Smooth muscle cell (in vitro differentiated cells): ENCODE results near the gene ZXDC. TPM values are rescaled to one million over a fixed set of nuclear protein-coding genes. Genes with fewer than 3 reads are reported as not detected.

Source experiments
- DNase-seq: peaks from one replicate; lab custom pipeline; 2025; ENCODE audit not compliant: unreplicated experiment; lab: John Stamatoyannopoulos, UW
- H2AFZ ChIP-seq: fragments of 200-600 bp; sonication (generic); 2 replicates; pipeline ENCODE4 v1.6.0; 2016; ENCODE audit warnings: antibody characterized with exemption, low read depth, mild to moderate bottlenecking
- H3F3A ChIP-seq: fragments of 200-600 bp; sonication (generic); 2 replicates; pipeline ENCODE4 v1.6.0; 2017; ENCODE audit warnings: antibody characterized with exemption, low read depth
- H3K27ac ChIP-seq: fragments of 200-600 bp; sonication (generic); 2 replicates; pipeline ENCODE4 v1.5.1; 2016; ENCODE audit warnings: low read depth, mild to moderate bottlenecking
- H3K27me3 ChIP-seq: fragments of 200-600 bp; sonication (generic); 2 replicates; pipeline ENCODE4 v1.6.1; 2016; ENCODE audit warnings: low read depth, mild to moderate bottlenecking
- H3K36me3 ChIP-seq: fragments of 200-600 bp; sonication (generic); 2 replicates; pipeline ENCODE4 v1.5.1; 2016; ENCODE audit warnings: low read depth
- H3K4me1 ChIP-seq: fragments of 200-600 bp; sonication (generic); 2 replicates; pipeline ENCODE4 v1.5.1; 2016; ENCODE audit warnings: low read depth
- H3K4me2 ChIP-seq: fragments of 200-600 bp; sonication (generic); 2 replicates; pipeline ENCODE4 v1.6.0; 2016; ENCODE audit warnings: mild to moderate bottlenecking
- H3K4me3 ChIP-seq: fragments of 200-600 bp; sonication (generic); 2 replicates; pipeline ENCODE4 v1.5.1; 2016; ENCODE audit warnings: mild to moderate bottlenecking
- H3K79me2 ChIP-seq: fragments of 200-600 bp; sonication (generic); 2 replicates; pipeline ENCODE4 v1.6.0; 2016; ENCODE audit warnings: low read depth, mild to moderate bottlenecking
- H3K9ac ChIP-seq: fragments of 200-600 bp; sonication (generic); 2 replicates; pipeline ENCODE4 v1.6.0; 2016; ENCODE audit warnings: low read depth
- H3K9me3 ChIP-seq: fragments of 200-600 bp; sonication (generic); replicated peaks from 2 replicates; pipeline ENCODE4 v1.5.1; 2016; ENCODE audit warnings: low read depth
- H4K20me1 ChIP-seq: fragments of 200-600 bp; sonication (generic); 2 replicates; pipeline ENCODE4 v1.6.0; 2016; ENCODE audit warnings: low read depth
- CTCF ChIP-seq: fragments of 200-600 bp; sonication (generic); IDR thresholded peaks from 2 replicates; pipeline ENCODE4 v1.5.1; 2017; ENCODE audit warnings: borderline replicate concordance, mild to moderate bottlenecking, antibody characterized with exemption; ENCODE audit not compliant: insufficient read depth, poor library complexity, severe bottlenecking
- WGBS: methylation state at CpG from one replicate; pipeline ENCODE4 v1.1.7; 2016; ENCODE audit warnings: low lambda C conversion rate; 5-methylcytosine and 5-hydroxymethylcytosine counted together
- polyA plus RNA-seq: library from polyadenylated mRNA; unstranded; fragments of >200 nt; fragmentation: Nextera tagmentation; extraction: Ambion mirVana; gene quantifications from 2 replicates; pipeline ENCODE4 v1.2.1, GENCODE V29; 2016
- total RNA-seq: library from RNA; depleted of rRNA; stranded (reverse); fragments of >200 nt; gene quantifications from 2 replicates; pipeline ENCODE4 v1.2.3, GENCODE V29; 2014

ZXDC gene
- total and polyA plus RNA-seq, 2 experiments from 2014 or later, result 9.2 to 20.4 TPM

GRCh38 chr3:126415661-126416591 lies 59.8 kb downstream of the ZXDC start:
- no peak for DNase-seq
- Histone ChIP-seq H3K9me3 (no peaks in the 10 kb centered on the region), H2AFZ (no peak overlapping the region), H3K4me2 (no peak overlapping the region), H3F3A (no peaks in the 10 kb centered on the region), H3K27ac (no peak overlapping the region), H3K4me3 (no peak overlapping the region), H3K79me2 (no peaks in the 10 kb centered on the region), H3K4me1 (no peaks in the 10 kb centered on the region), H3K27me3 (peaks cover 2% of the 10 kb centered on the region), H3K9ac (no peak overlapping the region), H4K20me1 (no peaks in the 10 kb centered on the region), H3K36me3 (no peaks in the 10 kb centered on the region)
- 93% methylated on average over 46 of the region's 61 CpGs for WGBS
- TF ChIP-seq CTCF, result no peak

DNA sequence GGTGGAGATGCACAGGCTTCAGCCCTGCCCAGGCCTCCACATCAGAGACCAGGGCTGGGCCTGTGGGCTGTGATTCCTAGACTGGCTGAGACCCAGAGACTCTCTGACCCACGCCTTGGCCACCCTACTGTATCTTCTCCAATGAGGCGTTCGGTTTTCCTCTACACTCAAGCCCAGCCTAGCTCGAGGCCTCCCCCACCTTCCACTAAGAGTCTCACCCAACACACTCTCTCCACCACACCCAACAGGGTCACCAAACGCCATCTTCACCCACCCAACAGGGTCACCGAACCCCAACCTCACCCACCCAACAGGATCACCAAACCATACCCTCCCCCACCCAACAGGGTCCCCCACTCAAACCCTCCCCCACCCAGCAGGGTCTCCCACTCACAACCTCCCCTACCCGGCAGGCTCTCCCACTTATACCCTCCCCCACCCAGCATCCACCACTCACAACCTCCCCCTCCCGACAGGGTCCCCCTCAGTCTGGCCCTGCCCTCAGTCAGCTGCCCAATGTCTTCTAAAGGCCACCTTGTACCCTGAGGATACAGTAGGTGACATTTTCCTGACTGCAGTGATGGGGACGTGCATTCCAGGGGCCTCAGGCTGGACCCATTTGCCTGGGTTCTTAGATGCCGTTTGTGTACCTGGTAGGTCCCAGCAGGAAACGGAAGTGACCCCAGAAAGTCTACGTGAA lies 60.6 kb downstream of the ZXDC start:
- H3K4me3 ChIP-seq, result no peak overlapping the region
- 96% methylated on average over 9 of the region's 12 CpGs for WGBS
- no peak overlapping the region for H2AFZ ChIP-seq
- no peaks in the 10 kb centered on the region for H3K36me3 ChIP-seq
- TF ChIP-seq CTCF, result no peak
- H4K20me1 ChIP-seq, result no peaks in the 10 kb centered on the region
- no peaks in the 10 kb centered on the region for H3K79me2 ChIP-seq
- peaks cover 8% of the 10 kb centered on the region for H3K27me3 ChIP-seq
- no peak overlapping the region for H3K27ac ChIP-seq
- no peaks in the 10 kb centered on the region for H3F3A ChIP-seq
- DNase-seq, result no peak
- H3K4me2 ChIP-seq, result no peak overlapping the region
- no peaks in the 10 kb centered on the region for H3K4me1 ChIP-seq
- H3K9ac ChIP-seq, result no peak overlapping the region
- no peaks in the 10 kb centered on the region for H3K9me3 ChIP-seq

DNA sequence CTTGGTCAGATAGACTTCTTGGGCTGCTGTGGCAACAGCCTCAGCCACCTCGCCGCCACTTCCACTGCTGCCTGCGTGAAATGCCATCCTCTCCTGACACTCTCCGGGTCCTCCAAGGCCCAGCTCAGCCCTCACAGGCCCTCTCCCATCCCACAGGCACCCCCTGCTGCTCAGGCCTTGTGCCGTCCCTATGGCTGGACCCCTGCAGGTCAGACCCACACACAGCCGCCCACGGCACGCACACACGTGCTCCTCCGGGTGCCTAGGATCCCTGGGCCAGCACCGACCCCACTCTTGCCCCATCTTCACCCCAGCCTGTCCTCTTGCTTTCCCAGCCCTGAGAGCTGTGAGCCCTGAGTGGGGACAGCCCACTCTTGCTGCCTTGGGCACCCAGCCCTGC lies 61.3 kb downstream of the ZXDC start:
- Histone ChIP-seq H3K27me3 (peaks cover 8% of the 10 kb centered on the region), H3K27ac (no peak overlapping the region), H2AFZ (no peak overlapping the region), H3K4me2 (no peak overlapping the region), H4K20me1 (no peaks in the 10 kb centered on the region), H3K9ac (no peak overlapping the region), H3K9me3 (no peaks in the 10 kb centered on the region), H3K4me1 (no peaks in the 10 kb centered on the region), H3K79me2 (no peaks in the 10 kb centered on the region), H3K4me3 (no peak overlapping the region), H3F3A (no peaks in the 10 kb centered on the region), H3K36me3 (no peaks in the 10 kb centered on the region)
- no peak for DNase-seq
- 96% methylated on average over 11 of the region's 11 CpGs for WGBS
- no peak for TF ChIP-seq CTCF
